ENCODE measurements around the gene PACRGL.

- TF ChIP-seq CTCF (IDR thresholded peaks at IDR 0.05), result no peak
- no peak for TF ChIP-seq EP300 (IDR thresholded peaks at IDR 0.05)
These were observed 87.8 kb downstream of the PACRGL start for GRCh38 chr4:20787940-20788665.
